GM18520 (cell line): Measurements from ENCODE around the gene PLXNC1.

Source experiments
- ATAC-seq: cut with Tn5 transposase; IDR thresholded peaks from one replicate; pipeline ENCODE4 v1.9.1; 2021; ENCODE audit not compliant: unreplicated experiment

PLXNC1 gene

DNA sequence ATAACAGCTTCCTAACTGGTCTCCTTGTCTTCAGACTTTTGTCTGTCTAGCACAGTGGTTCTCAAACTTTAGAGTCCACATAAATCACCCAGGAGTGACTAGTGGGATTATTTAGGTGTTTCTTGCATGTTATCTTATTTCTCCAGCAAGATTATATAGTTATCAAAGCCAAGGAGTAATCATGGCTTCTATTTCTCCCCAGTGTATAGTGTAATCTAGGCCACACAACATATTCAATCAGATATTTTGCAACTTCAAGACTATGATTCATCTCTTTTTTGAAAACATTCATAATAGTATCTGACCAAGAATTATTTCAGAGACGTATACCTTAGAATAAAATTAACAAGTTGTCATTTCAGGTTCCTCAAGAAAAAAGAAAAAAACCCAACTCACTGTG, 179.4 kb downstream of the PLXNC1 start:
- ATAC-seq, result no peak

DNA sequence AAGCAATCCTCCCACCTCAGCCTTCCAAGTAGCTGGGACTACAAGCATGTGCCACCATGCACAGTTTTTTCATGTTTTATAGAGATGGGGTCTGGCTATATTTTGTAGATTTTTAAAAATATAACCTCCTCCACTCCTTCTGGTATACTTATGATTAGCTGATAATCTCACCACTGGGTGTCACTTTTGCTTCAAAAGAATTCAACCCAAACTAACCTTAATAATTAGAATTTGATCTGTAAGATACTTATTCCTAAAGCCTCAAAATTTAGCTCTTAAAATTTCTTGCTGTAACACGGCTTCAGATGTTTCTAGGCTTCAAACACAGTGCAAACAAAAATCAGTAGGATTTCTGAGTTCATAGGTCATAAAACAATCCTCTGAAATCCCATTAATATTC, 181.0 kb downstream of the PLXNC1 start:
- no peak for ATAC-seq

DNA sequence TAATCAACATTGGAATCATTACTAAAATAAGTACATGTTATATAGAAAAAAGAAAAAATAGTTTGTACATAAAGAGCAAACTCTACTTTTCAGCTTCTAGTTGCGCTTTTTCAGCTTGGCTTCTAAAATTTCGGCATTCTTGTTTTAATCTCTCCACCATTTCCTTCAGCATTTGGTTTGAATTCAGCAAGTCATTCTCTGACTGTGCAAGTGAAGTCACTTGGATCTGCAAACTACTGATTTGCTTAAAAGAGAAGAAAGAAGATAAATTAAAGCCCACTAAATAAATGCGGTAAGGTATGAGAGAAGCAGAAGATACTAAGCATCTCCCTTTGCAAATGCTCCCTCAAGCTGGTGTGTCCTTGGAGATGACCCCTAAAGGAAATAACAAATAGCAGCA, 185.0 kb downstream of the PLXNC1 start:
- ATAC-seq, result no peak

DNA sequence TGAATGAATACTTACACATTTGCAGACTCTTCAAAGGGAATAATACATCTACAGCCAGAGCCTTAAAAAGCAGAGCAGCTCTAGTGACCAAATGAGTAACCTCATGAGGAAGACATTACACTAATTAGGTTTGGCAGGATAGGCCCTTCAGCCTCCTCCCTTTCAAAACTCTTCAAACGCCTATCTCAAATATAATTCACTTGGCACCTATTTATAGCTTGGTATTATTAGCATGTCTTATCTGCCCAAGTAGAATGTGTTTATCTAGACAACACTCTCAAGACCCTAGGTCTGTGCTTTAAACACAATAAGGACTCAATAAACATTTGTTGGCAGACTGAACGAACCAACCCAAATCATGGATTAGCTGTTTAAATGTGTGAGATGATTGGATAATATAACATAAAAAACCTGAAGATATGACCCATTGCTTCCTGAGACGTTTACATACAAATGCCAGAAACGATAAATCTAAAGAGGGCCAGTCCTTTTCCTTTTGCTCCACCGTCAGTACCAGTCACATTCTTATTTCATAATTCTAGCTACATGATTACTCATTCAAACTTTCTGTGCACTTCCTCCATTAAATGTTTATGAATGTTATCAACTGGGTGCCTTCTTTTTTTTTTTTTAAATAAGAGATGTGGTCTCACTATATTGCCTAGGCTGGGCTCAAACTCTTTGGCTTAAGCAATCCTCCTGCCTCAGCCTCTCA, 188.0 kb downstream of the PLXNC1 start:
- no peak for ATAC-seq

DNA sequence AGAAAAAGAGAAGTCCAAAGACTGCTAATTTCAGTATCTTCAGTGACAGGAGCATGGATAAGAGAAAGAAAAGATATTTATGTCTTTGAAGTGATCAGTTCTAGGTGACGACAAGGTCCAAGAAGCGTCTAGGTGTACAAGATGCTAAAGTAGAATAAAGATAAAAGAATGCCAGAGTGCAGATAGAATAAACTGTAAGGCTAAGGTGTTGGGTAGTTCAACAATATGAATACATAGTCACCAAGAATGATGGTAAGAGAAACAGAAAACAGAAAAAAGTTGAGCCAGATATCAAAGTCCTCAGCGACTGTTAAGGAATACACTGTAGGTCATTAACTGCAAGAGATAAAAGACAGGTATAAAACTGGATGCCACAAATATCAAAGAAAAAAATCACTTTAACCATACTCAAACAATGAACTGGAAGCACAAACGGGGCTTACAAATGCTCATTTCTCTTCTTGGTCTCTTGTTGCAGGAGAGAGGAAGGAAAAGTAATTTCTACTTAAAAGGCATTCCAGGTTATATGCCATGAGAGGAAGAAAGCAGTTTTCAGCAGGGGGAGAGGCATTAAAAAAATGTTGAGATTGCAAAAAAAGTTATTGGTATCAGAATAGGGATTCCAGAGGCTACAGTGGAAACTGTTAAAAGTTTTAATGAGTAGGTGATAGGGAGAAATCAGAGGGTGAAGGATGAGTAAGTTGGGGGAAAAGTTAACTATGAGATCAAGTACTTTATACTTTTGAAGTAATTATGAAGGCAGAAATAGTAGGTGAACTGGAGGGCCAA, 189.8 kb downstream of the PLXNC1 start:
- ATAC-seq, result no peak

GRCh38 chr12:94340573-94340972, 192.2 kb downstream of the PLXNC1 start:
- ATAC-seq, result no peak

DNA sequence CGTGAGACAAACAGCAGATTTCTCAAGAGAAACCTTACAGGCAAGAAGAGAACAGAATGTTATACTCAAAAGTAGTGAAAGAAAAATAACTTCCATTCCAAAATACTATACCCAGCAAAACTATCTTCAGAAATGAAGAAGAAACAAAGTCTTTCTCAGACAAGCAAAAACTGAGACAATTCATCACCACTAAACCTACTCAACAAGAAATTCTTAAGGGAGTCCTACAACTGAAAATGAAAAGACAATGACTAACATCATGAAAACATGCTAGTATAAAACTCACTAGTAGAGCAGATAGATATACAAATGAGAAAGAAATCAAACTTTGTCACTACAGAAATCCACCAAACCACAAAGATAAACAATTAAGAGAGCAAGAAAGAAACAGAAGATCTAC, 204.8 kb downstream of the PLXNC1 start:
- ATAC-seq, result no peak
